Mucosa of stomach (tissue), 1 donor: ENCODE measurements around the gene GPR18.
"Not testable (repeated sequence)": the region's sequence is repeated elsewhere in the genome, so short reads cannot be mapped to it uniquely, and the experiment has no call there.

Experiments
- H3K27me3 ChIP-seq: one replicate; pipeline ENCODE4 v1.7.0; 2013; ENCODE audit warnings: mild to moderate bottlenecking, low read length; ENCODE audit not compliant: control insufficient read depth, insufficient read depth
- H3K36me3 ChIP-seq: one replicate; pipeline ENCODE4 v1.7.0; 2013; ENCODE audit warnings: low read length; ENCODE audit not compliant: control insufficient read depth, insufficient read depth
- H3K4me1 ChIP-seq: one replicate; pipeline ENCODE4 v1.7.0; 2013; ENCODE audit warnings: mild to moderate bottlenecking, low read length; ENCODE audit not compliant: control insufficient read depth, insufficient read depth
- H3K4me3 ChIP-seq: one replicate; pipeline ENCODE4 v1.7.0; 2013; ENCODE audit warnings: low read length
- H3K9ac ChIP-seq: one replicate; pipeline ENCODE4 v1.7.0; 2013; ENCODE audit warnings: mild to moderate bottlenecking, low read length, moderate library complexity
- H3K9me3 ChIP-seq: one replicate; pipeline ENCODE4 v1.7.0; 2013; ENCODE audit warnings: mild to moderate bottlenecking, low read length, moderate library complexity; ENCODE audit not compliant: control insufficient read depth
- donor health status: Pancreatic carcinoma.

The GPR18 gene

DNA sequence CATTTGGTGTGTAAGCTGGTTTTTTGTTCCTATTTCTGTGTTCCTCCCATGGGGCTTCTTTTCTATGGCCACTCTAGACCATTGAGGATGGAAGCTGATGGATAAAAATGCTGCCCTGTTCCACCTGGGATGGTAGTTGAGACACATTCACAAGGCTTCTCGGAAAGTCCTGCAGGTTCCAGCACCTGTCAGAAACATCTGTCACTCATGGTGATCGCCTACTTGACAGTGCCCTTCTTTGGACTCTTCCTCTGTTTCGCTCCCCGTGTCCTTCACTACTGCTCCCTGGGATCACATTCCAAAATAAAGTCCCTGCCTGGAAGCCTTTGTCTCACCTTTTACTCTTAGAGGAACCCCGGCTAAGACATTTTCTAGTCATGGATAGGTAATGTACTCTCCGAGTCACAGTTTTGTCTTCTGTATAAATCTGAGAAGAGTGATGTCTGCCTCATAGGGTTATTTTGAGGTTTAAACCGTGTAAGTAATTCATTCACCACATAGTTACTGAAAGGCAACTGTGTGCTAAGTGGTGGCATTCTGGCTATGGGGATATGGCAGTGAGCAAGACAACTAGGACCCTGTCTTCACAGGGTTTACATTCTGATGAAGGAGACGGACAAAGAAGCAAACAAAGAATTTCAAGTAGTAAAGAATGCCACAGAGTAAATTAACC, 36.5 kb downstream of the GPR18 start:
- Histone ChIP-seq H3K4me1 (peaks cover 19% of the 10 kb centered on the region), H3K9ac (no peak overlapping the region), H3K27me3 (no peaks in the 10 kb centered on the region), H3K4me3 (no peak overlapping the region), H3K36me3 (no peaks in the 10 kb centered on the region), H3K9me3 (no peaks in the 10 kb centered on the region)

DNA sequence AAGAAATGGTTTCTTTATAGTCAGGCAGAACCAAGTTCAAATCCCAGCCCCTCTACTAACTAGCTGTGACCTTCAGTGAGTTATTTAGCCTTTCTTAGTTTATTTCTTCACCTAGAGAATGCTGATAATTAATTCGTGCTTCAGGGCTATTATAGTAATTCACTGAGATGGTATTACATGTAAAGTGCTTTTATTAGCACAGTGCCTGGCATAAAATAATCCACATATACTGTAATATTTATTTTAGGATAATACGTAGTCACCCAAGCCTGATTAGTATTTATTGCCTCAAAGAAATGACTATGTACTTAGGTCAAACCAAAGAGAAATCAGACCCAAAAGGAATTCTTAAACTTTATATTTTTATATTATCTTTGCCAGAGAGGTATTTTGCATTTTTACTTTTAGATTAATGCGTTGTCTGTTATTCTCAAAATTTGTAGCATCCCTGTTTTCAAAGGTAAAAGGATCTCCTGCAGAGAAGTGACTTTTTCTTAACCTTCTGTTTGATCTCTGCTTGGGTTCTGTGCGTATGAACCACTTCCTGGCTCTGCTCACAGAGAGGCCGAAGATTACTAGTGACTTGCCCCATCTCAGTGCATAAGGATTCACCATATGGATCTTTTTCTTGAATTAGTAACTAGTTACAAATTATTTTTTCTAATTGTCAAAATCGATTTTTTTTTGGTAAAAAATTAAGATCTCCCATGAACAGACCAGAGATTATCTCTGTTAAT, 37.8 kb downstream of the GPR18 start:
- H3K9ac ChIP-seq: no peak overlapping the region
- no peaks in the 10 kb centered on the region for H3K27me3 ChIP-seq
- no peaks in the 10 kb centered on the region for H3K9me3 ChIP-seq
- H3K4me1 ChIP-seq: peaks cover 19% of the 10 kb centered on the region
- no peak overlapping the region for H3K4me3 ChIP-seq
- H3K36me3 ChIP-seq: no peaks in the 10 kb centered on the region

- H3K36me3 ChIP-seq: no peaks in the 10 kb centered on the region
- no peak overlapping the region for H3K4me3 ChIP-seq
- H3K9ac ChIP-seq: no peak overlapping the region
- peaks cover 16% of the 10 kb centered on the region for H3K4me1 ChIP-seq
- H3K27me3 ChIP-seq: no peaks in the 10 kb centered on the region
- H3K9me3 ChIP-seq: no peaks in the 10 kb centered on the region
Observed at GRCh38 chr13:99218969-99219368, 39.2 kb downstream of the GPR18 start.

DNA sequence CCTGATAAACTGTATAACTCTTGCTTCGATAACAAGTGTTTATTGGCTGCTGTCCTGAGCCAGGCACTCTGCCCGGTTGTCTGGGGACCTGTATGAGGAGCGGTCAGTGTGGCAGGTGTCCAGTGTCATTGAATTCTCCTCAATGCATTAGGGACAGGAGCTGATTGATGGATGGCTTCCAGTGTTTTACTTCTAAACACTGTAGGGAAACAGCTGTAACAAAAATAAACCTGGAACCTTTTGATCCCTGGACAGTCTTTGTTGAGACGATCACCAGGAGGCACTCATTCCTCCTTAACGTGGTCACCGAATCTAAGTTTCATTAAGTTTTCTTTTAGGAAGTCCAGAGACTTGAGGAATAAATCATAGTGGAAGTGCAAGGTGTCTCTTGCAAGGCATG, 39.6 kb downstream of the GPR18 start:
- no peaks in the 10 kb centered on the region for H3K9me3 ChIP-seq
- no peaks in the 10 kb centered on the region for H3K27me3 ChIP-seq
- H3K36me3 ChIP-seq: no peaks in the 10 kb centered on the region
- peaks cover 12% of the 10 kb centered on the region for H3K4me1 ChIP-seq
- H3K4me3 ChIP-seq: no peak overlapping the region
- no peak overlapping the region for H3K9ac ChIP-seq

- Histone ChIP-seq H3K4me3 (no peak overlapping the region), H3K9ac (no peak overlapping the region), H3K4me1 (peaks cover 10% of the 10 kb centered on the region), H3K9me3 (no peaks in the 10 kb centered on the region), H3K27me3 (no peaks in the 10 kb centered on the region), H3K36me3 (no peaks in the 10 kb centered on the region)
Observed at GRCh38 chr13:99218126-99218525, 40.1 kb downstream of the GPR18 start.

GRCh38 chr13:99217461-99218110, 40.6 kb downstream of the GPR18 start:
- Histone ChIP-seq H3K4me3 (no peak overlapping the region), H3K4me1 (peaks cover 10% of the 10 kb centered on the region), H3K36me3 (no peaks in the 10 kb centered on the region), H3K9me3 (no peaks in the 10 kb centered on the region), H3K27me3 (no peaks in the 10 kb centered on the region), H3K9ac (no peak overlapping the region)

DNA sequence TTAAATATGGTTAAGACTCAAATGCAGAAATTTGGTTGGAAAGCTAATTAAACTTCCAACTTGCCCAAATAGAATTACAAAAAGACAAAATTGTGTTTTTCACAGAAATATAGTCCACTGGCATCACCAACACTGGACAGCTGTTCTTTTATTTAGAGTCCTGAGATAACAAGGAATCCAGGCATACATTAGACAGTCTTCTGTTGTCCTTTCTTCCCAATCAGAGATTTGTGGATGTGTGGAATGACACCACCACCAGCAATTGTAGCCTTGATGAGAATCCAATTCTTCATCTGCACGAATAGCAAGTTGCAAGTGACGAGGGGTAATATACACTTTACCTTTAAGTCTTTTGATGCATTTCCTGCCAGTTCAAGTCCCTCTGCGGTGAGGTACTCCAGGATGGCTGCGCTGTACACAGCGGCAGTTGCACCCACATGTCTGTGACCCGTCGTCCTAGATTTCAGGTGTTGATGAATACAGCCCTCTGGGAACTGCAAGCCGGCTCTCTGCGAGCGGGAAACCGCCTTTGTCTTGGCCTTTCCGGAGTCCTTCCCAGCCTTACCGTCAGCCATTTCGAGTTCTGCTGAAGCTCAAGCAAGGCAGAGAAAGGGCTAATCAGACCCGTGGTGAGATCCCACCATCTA, 42.9 kb downstream of the GPR18 start:
- Histone ChIP-seq H3K9me3 (no peaks in the 10 kb centered on the region), H3K36me3 (no peaks in the 10 kb centered on the region), H3K27me3 (no peaks in the 10 kb centered on the region), H3K9ac (no peak overlapping the region), H3K4me1 (peaks cover 10% of the 10 kb centered on the region), H3K4me3 (no peak overlapping the region)

DNA sequence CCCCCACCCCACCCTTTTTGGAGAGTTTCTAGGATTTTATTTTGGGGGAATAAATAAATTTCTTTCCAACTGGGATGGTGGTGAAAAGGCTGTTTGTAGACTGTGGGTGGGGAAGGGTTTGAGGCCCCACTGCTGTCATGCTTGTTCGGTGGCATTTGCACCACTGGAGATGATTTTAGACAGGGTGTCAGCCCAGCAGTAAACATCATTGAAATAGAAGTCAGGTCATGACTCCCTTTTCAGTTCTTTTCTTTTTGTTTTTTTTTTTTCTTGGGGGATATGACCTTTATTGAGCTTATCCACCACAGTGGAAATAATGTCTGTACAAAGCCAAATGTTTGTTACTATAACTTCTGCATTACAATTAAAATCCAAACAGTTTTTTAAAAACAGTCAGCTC, 43.4 kb downstream of the GPR18 start:
- Histone ChIP-seq H3K9ac (no peak overlapping the region), H3K27me3 (no peaks in the 10 kb centered on the region), H3K4me1 (peaks cover 10% of the 10 kb centered on the region), H3K4me3 (no peak overlapping the region), H3K36me3 (no peaks in the 10 kb centered on the region), H3K9me3 (no peaks in the 10 kb centered on the region)

GRCh38 chr13:99214232-99214631, 43.9 kb downstream of the GPR18 start:
- H3K36me3 ChIP-seq: no peaks in the 10 kb centered on the region
- H3K9ac ChIP-seq: no peak overlapping the region
- no peak overlapping the region for H3K4me3 ChIP-seq
- H3K9me3 ChIP-seq: no peaks in the 10 kb centered on the region
- no peaks in the 10 kb centered on the region for H3K27me3 ChIP-seq
- H3K4me1 ChIP-seq: peaks cover 10% of the 10 kb centered on the region

DNA sequence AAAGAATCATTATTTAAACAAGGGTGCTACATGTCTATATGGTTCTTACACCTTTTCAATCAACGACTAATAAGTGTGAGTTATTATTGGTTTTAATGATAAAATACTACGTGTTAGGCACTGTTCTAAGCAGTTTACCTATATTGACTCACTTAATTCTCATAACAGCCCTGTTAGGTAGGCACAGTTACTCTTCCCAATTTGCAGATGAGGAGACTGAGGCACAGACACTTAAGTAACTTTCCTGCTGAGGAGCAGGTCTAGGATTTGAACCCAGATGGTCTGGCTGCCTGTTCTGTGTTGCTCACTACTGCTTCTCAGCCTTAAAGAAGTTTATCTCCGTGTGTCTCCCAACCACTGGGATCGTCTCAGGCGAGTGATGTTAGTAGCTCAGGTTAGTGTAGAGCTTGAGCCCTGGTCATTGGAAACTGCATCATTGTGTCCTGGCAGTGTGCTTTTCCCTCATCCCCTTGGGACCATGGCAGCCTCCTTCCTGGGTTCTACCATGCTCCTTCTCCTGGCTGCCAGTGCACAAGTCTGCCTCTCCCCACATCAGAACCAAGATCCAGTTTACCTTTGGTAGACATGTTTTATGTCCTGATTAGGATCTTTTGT, 46.7 kb downstream of the GPR18 start:
- Histone ChIP-seq H3K36me3 (no peaks in the 10 kb centered on the region), H3K4me1 (no peaks in the 10 kb centered on the region), H3K4me3 (no peak overlapping the region), H3K9ac (no peak overlapping the region), H3K27me3 (no peaks in the 10 kb centered on the region), H3K9me3 (no peaks in the 10 kb centered on the region)

GRCh38 chr13:99210627-99211026, 47.6 kb downstream of the GPR18 start:
- H3K9me3 ChIP-seq, H3K27me3 ChIP-seq, H3K4me1 ChIP-seq, H3K4me3 ChIP-seq, H3K9ac ChIP-seq, H3K36me3 ChIP-seq: not testable (repeated sequence)
